Brain microvascular endothelial cell (primary cell): ENCODE measurements around the gene MDP1.

Source experiments
- DNase-seq: peaks from one replicate; pipeline ENCODE4 v3.0.0-alpha.2; 2020
- H3K27ac ChIP-seq: fragments of 250-450 bp; sonication (Bioruptor Pico); 2 replicates; pipeline ENCODE4 v1.5.1; 2020; ENCODE audit warnings: mild to moderate bottlenecking, moderate library complexity
- H3K27me3 ChIP-seq: fragments of 250-450 bp; sonication (Bioruptor Pico); replicated peaks from 2 replicates; pipeline ENCODE4 v1.5.1; 2020; ENCODE audit warnings: mild to moderate bottlenecking
- H3K36me3 ChIP-seq: fragments of 250-450 bp; sonication (Bioruptor Pico); replicated peaks from 2 replicates; pipeline ENCODE4 v1.5.1; 2020; ENCODE audit warnings: mild to moderate bottlenecking
- H3K4me3 ChIP-seq: 2 replicates; pipeline ENCODE4 v1.5.1; 2011; ENCODE audit warnings: low read depth, mild to moderate bottlenecking, control low read depth, low read length, moderate library complexity
- CTCF ChIP-seq: IDR thresholded peaks from 2 replicates; pipeline ENCODE4 v1.5.1; 2011; ENCODE audit warnings: low read depth, mild to moderate bottlenecking, moderate library complexity, low read length, control low read depth, inconsistent platforms; ENCODE audit errors: missing control alignments
- in situ Hi-C: cut with HindIII; loops from 2 replicates; pipeline ENCODE4 v1.10.0; 2017; ENCODE audit warnings: low sequenced_read_pairs, low pct_ligation_motif_present

MDP1 gene

GRCh38 chr14:24192933-24193332 lies 22.9 kb downstream of the MDP1 start:
- Histone ChIP-seq H3K36me3 (peaks cover 24% of the 10 kb centered on the region), H3K27me3 (no peaks in the 10 kb centered on the region), H3K4me3 (no peak overlapping the region), H3K27ac (no peak overlapping the region)
- DNase-seq = no peak
- TF ChIP-seq CTCF = no peak
- in situ Hi-C loops = no loop called here

- Histone ChIP-seq H3K4me3 (no peak overlapping the region), H3K27me3 (no peaks in the 10 kb centered on the region), H3K36me3 (peaks cover 40% of the 10 kb centered on the region), H3K27ac (no peak overlapping the region)
- TF ChIP-seq CTCF = no peak
- no peak for DNase-seq
- in situ Hi-C loops = no loop called here
These were observed 25.4 kb downstream of the MDP1 start for GRCh38 chr14:24190416-24190815.

GRCh38 chr14:24189460-24189859 lies 26.4 kb downstream of the MDP1 start:
- TF ChIP-seq CTCF = no peak
- H3K27me3 ChIP-seq = no peaks in the 10 kb centered on the region
- H3K4me3 ChIP-seq = no peak overlapping the region
- H3K36me3 ChIP-seq = peaks cover 46% of the 10 kb centered on the region
- in situ Hi-C loops = no loop called here
- H3K27ac ChIP-seq = no peak overlapping the region
- DNase-seq = no peak

GRCh38 chr14:24189059-24189375 lies 26.8 kb downstream of the MDP1 start:
- no peak overlapping the region for H3K27ac ChIP-seq
- DNase-seq = no peak
- H3K4me3 ChIP-seq = peak overlapping the region; percentile 27
- TF ChIP-seq CTCF = no peak
- H3K27me3 ChIP-seq = no peaks in the 10 kb centered on the region
- H3K36me3 ChIP-seq = peaks cover 49% of the 10 kb centered on the region
- in situ Hi-C loops = no loop called here

- DNase-seq = peak; percentile 95
- in situ Hi-C loops = no loop called here
- Histone ChIP-seq H3K27ac (peak within 1 kb of the TSS; percentile 19), H3K36me3 (peaks cover 50% of the 10 kb centered on the region), H3K27me3 (no peaks in the 10 kb centered on the region), H3K4me3 (peak within 1 kb of the TSS; percentile 86)
- TF ChIP-seq CTCF = no peak
These were observed 27.4 kb downstream of the MDP1 start, which contains the start of gene IPO4 for GRCh38 chr14:24188251-24189058. TSS of gene IPO4 (minus strand) at chr14:24188816. CDS start at chr14:24188787, 29 bp downstream.

GRCh38 chr14:24187539-24187915 lies 28.3 kb downstream of the MDP1 start:
- DNase-seq = no peak
- no peak for TF ChIP-seq CTCF
- no peaks in the 10 kb centered on the region for H3K27me3 ChIP-seq
- in situ Hi-C loops = no loop called here
- H3K4me3 ChIP-seq = peak overlapping the region; percentile 86
- no peak overlapping the region for H3K27ac ChIP-seq
- H3K36me3 ChIP-seq = peaks cover 51% of the 10 kb centered on the region
